Measurements from ENCODE around the gene KANK2. TPM values are rescaled to one million over a fixed set of nuclear protein-coding genes. Genes with fewer than 3 reads are reported as not detected.

KANK2 gene
- total RNA-seq, 2 experiments from 2014 or later = 6.1 to 8.0 TPM

- no peaks in the 10 kb centered on the region for H3K36me3 Mint-ChIP-seq (ENCODE audit: low read depth)
- DNase-seq (no peak), ATAC-seq (no peak)
- H3K9me3 Mint-ChIP-seq (ENCODE audit: insufficient read depth) = no peaks in the 10 kb centered on the region
- CTCF ChIA-PET = no interaction called here
- peaks cover 9% of the 10 kb centered on the region for H3K4me1 Mint-ChIP-seq (ENCODE audit: low read depth)
- no peak overlapping the region for H3K27ac Mint-ChIP-seq
- peaks cover 4% of the 10 kb centered on the region for H3K27me3 Mint-ChIP-seq (ENCODE audit: low read depth)
- H3K4me3 Mint-ChIP-seq = no peak overlapping the region
- POLR2A ChIA-PET = interaction anchor here (0.6 kb wide), 1 partner anchor 1309 kb away, joined by 3 read pairs; no protein-coding TSS in a partner anchor
Measured at GRCh38 chr19:11176466-11177193, 20.7 kb downstream of the KANK2 start.

- ChIA-PET POLR2A (no interaction called here), CTCF (no interaction called here)
- no peaks in the 10 kb centered on the region for H3K9me3 Mint-ChIP-seq (ENCODE audit: insufficient read depth)
- no peak overlapping the region for H3K4me3 Mint-ChIP-seq
- H3K36me3 Mint-ChIP-seq (ENCODE audit: low read depth) = no peaks in the 10 kb centered on the region
- DNase-seq (no peak), ATAC-seq (no peak)
- peaks cover 9% of the 10 kb centered on the region for H3K4me1 Mint-ChIP-seq (ENCODE audit: low read depth)
- H3K27ac Mint-ChIP-seq = no peak overlapping the region
- H3K27me3 Mint-ChIP-seq (ENCODE audit: low read depth) = no peaks in the 10 kb centered on the region
Measured at GRCh38 chr19:11175920-11176319, 21.4 kb downstream of the KANK2 start.

- H3K9me3 Mint-ChIP-seq (ENCODE audit: insufficient read depth) = no peaks in the 10 kb centered on the region
- H3K27me3 Mint-ChIP-seq (ENCODE audit: low read depth) = no peaks in the 10 kb centered on the region
- no peak overlapping the region for H3K27ac Mint-ChIP-seq
- H3K36me3 Mint-ChIP-seq (ENCODE audit: low read depth) = no peaks in the 10 kb centered on the region
- no peak for DNase-seq
- ATAC-seq = no peak
- no peaks in the 10 kb centered on the region for H3K4me1 Mint-ChIP-seq (ENCODE audit: low read depth)
- ChIA-PET CTCF (no interaction called here), POLR2A (no interaction called here)
- H3K4me3 Mint-ChIP-seq = no peak overlapping the region
Measured at GRCh38 chr19:11174336-11174735, 23.0 kb downstream of the KANK2 start.

- DNase-seq = no peak
- Mint-ChIP-seq H3K27ac (no peak overlapping the region), H3K36me3 (ENCODE audit: low read depth) (no peaks in the 10 kb centered on the region), H3K9me3 (ENCODE audit: insufficient read depth) (no peaks in the 10 kb centered on the region), H3K4me1 (ENCODE audit: low read depth) (no peaks in the 10 kb centered on the region), H3K27me3 (ENCODE audit: low read depth) (no peaks in the 10 kb centered on the region), H3K4me3 (no peak overlapping the region)
- no peak for ATAC-seq
- CTCF ChIA-PET = no interaction called here
- POLR2A ChIA-PET = no interaction called here
Measured at GRCh38 chr19:11173516-11174155, 23.7 kb downstream of the KANK2 start.

GRCh38 chr19:11172576-11172975 lies 24.8 kb downstream of the KANK2 start:
- no peaks in the 10 kb centered on the region for H3K4me1 Mint-ChIP-seq (ENCODE audit: low read depth)
- ChIA-PET POLR2A (no interaction called here), CTCF (no interaction called here)
- DNase-seq (no peak), ATAC-seq (no peak)
- H3K36me3 Mint-ChIP-seq (ENCODE audit: low read depth) = no peaks in the 10 kb centered on the region
- H3K27me3 Mint-ChIP-seq (ENCODE audit: low read depth) = no peaks in the 10 kb centered on the region
- no peak overlapping the region for H3K27ac Mint-ChIP-seq
- no peak overlapping the region for H3K4me3 Mint-ChIP-seq
- H3K9me3 Mint-ChIP-seq (ENCODE audit: insufficient read depth) = no peaks in the 10 kb centered on the region

- Mint-ChIP-seq H3K27ac (no peak overlapping the region), H3K36me3 (ENCODE audit: low read depth) (no peaks in the 10 kb centered on the region), H3K4me1 (ENCODE audit: low read depth) (no peaks in the 10 kb centered on the region), H3K4me3 (no peak overlapping the region), H3K9me3 (ENCODE audit: insufficient read depth) (no peaks in the 10 kb centered on the region), H3K27me3 (ENCODE audit: low read depth) (no peaks in the 10 kb centered on the region)
- DNase-seq (no peak), ATAC-seq (no peak)
- CTCF ChIA-PET = no interaction called here
- POLR2A ChIA-PET = no interaction called here
Measured at GRCh38 chr19:11171144-11171543, 26.2 kb downstream of the KANK2 start.

GRCh38 chr19:11169896-11170678 lies 27.3 kb downstream of the KANK2 start:
- no peaks in the 10 kb centered on the region for H3K9me3 Mint-ChIP-seq (ENCODE audit: insufficient read depth)
- no peak overlapping the region for H3K27ac Mint-ChIP-seq
- ChIA-PET CTCF (no interaction called here), POLR2A (no interaction called here)
- ATAC-seq (no peak), DNase-seq (no peak)
- H3K36me3 Mint-ChIP-seq (ENCODE audit: low read depth) = no peaks in the 10 kb centered on the region
- H3K4me3 Mint-ChIP-seq = no peak overlapping the region
- H3K27me3 Mint-ChIP-seq (ENCODE audit: low read depth) = no peaks in the 10 kb centered on the region
- H3K4me1 Mint-ChIP-seq (ENCODE audit: low read depth) = no peaks in the 10 kb centered on the region

GRCh38 chr19:11168568-11168967 lies 28.8 kb downstream of the KANK2 start:
- DNase-seq (no peak), ATAC-seq (no peak)
- ChIA-PET POLR2A (no interaction called here), CTCF (no interaction called here)
- Mint-ChIP-seq H3K4me1 (ENCODE audit: low read depth) (no peaks in the 10 kb centered on the region), H3K27me3 (ENCODE audit: low read depth) (peaks cover 2% of the 10 kb centered on the region), H3K9me3 (ENCODE audit: insufficient read depth) (no peaks in the 10 kb centered on the region), H3K36me3 (ENCODE audit: low read depth) (no peaks in the 10 kb centered on the region), H3K4me3 (no peak overlapping the region), H3K27ac (no peak overlapping the region)

GRCh38 chr19:11166281-11167142 lies 30.8 kb downstream of the KANK2 start:
- Mint-ChIP-seq H3K36me3 (ENCODE audit: low read depth) (no peaks in the 10 kb centered on the region), H3K27ac (no peak overlapping the region), H3K27me3 (ENCODE audit: low read depth) (peaks cover 2% of the 10 kb centered on the region), H3K4me3 (no peak overlapping the region), H3K4me1 (ENCODE audit: low read depth) (no peaks in the 10 kb centered on the region), H3K9me3 (ENCODE audit: insufficient read depth) (no peaks in the 10 kb centered on the region)
- ATAC-seq (no peak), DNase-seq (no peak)
- ChIA-PET CTCF (no interaction called here), POLR2A (interaction anchor here (0.6 kb wide), 1 partner anchor 22 kb away, joined by 3 read pairs; no protein-coding TSS in a partner anchor)

- no peaks in the 10 kb centered on the region for H3K9me3 Mint-ChIP-seq (ENCODE audit: insufficient read depth)
- ATAC-seq = no peak
- H3K4me3 Mint-ChIP-seq = no peak overlapping the region
- peaks cover 2% of the 10 kb centered on the region for H3K27me3 Mint-ChIP-seq (ENCODE audit: low read depth)
- H3K36me3 Mint-ChIP-seq (ENCODE audit: low read depth) = no peaks in the 10 kb centered on the region
- POLR2A ChIA-PET = interaction anchor here (0.6 kb wide), 1 partner anchor 23 kb away, joined by 3 read pairs; no protein-coding TSS in a partner anchor
- CTCF ChIA-PET = interaction anchor here (1.6 kb wide), 1 partner anchor 10 kb away, joined by 4 read pairs; the partner anchor contains the start of gene SPC24
- H3K4me1 Mint-ChIP-seq (ENCODE audit: low read depth) = no peaks in the 10 kb centered on the region
- DNase-seq = no peak
- H3K27ac Mint-ChIP-seq = no peak overlapping the region
Measured at GRCh38 chr19:11165486-11166030, 31.8 kb downstream of the KANK2 start.

- CTCF ChIA-PET = interaction anchor here (1.6 kb wide), 1 partner anchor 9 kb away, joined by 4 read pairs; the partner anchor contains the start of gene SPC24
- H3K36me3 Mint-ChIP-seq (ENCODE audit: low read depth) = no peaks in the 10 kb centered on the region
- DNase-seq (no peak), ATAC-seq (no peak)
- no peaks in the 10 kb centered on the region for H3K9me3 Mint-ChIP-seq (ENCODE audit: insufficient read depth)
- H3K4me3 Mint-ChIP-seq = no peak overlapping the region
- H3K27me3 Mint-ChIP-seq (ENCODE audit: low read depth) = peaks cover 2% of the 10 kb centered on the region
- POLR2A ChIA-PET = no interaction called here
- no peaks in the 10 kb centered on the region for H3K4me1 Mint-ChIP-seq (ENCODE audit: low read depth)
- no peak overlapping the region for H3K27ac Mint-ChIP-seq
Measured at GRCh38 chr19:11164879-11165406, 32.4 kb downstream of the KANK2 start.
